ENCODE results near the gene MYO1D.

The MYO1D gene

DNA sequence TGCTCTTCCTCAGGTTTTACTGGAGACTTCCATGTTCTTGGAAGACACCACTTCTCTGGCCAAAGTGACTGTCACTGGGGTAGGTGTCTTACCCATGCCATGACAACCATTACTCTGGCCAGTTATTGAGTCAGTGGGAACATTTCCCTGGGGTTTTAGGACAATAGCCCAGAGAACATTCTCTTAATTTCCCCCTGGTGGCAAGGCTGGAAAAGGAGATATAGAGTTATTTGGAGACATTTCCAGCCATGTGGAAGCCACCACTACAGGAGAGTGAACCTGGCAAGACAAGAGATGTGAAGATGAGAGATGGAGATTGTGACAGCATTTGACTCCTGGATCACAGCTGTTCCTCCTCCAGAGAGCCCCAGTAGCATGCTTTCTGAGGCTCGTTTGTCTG lies 283.9 kb downstream of the MYO1D start:
- Histone ChIP-seq H3K4me1 (ENCODE audit: control insufficient read depth in 5 of 5, insufficient read depth in 5 of 5, low read length in 5 of 5) (no peaks in the 10 kb centered on the region), H3K9ac (ENCODE audit: low read length in 5 of 5) (no peak overlapping the region), H3K9me3 (ENCODE audit: control insufficient read depth in 5 of 5, low read length in 5 of 5) (no peaks in the 10 kb centered on the region), H3K27ac (ENCODE audit: low read depth, low read length) (no peak overlapping the region), H3K36me3 (ENCODE audit: control insufficient read depth in 5 of 5, insufficient read depth in 5 of 5, low read length in 5 of 5) (no peaks in the 10 kb centered on the region), H3K27me3 (ENCODE audit: control insufficient read depth in 5 of 5, insufficient read depth in 4 of 5, low read length in 5 of 5) (no peaks in the 10 kb centered on the region), H3K4me3 (ENCODE audit: low read depth in 1 of 5, low read length in 5 of 5) (no peak overlapping the region)

DNA sequence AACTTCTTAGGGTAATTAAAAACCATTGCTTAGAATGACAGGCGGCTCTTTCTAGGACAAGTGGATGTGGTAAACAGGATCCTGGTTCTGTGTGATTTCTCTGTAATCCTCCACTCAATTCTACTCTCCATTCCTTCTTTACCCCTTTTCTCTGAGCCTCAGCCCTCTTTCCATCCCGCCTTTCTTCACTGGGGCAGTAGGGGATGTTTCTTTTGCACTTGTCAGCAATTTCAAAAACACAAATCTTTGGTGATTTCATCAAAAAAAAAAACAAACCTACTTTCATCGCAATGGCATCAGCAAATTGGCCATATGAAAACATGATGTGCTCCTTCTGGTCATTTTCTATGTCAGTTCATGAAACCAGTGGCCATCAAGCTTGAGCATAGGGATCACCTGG lies 285.5 kb downstream of the MYO1D start:
- Histone ChIP-seq H3K4me3 (ENCODE audit: low read depth in 1 of 5, low read length in 5 of 5) (no peak overlapping the region), H3K9ac (ENCODE audit: low read length in 5 of 5) (no peak overlapping the region), H3K9me3 (ENCODE audit: control insufficient read depth in 5 of 5, low read length in 5 of 5) (no peaks in the 10 kb centered on the region), H3K36me3 (ENCODE audit: control insufficient read depth in 5 of 5, insufficient read depth in 5 of 5, low read length in 5 of 5) (no peaks in the 10 kb centered on the region), H3K27ac (ENCODE audit: low read depth, low read length) (no peak overlapping the region), H3K4me1 (ENCODE audit: control insufficient read depth in 5 of 5, insufficient read depth in 5 of 5, low read length in 5 of 5) (no peaks in the 10 kb centered on the region), H3K27me3 (ENCODE audit: control insufficient read depth in 5 of 5, insufficient read depth in 4 of 5, low read length in 5 of 5) (no peaks in the 10 kb centered on the region)

- H3K4me1 ChIP-seq (ENCODE audit: control insufficient read depth in 5 of 5, insufficient read depth in 5 of 5, low read length in 5 of 5) = no peaks in the 10 kb centered on the region
- no peak overlapping the region for H3K27ac ChIP-seq (ENCODE audit: low read depth, low read length)
- no peaks in the 10 kb centered on the region for H3K27me3 ChIP-seq (ENCODE audit: control insufficient read depth in 5 of 5, insufficient read depth in 4 of 5, low read length in 5 of 5)
- no peaks in the 10 kb centered on the region for H3K9me3 ChIP-seq (ENCODE audit: control insufficient read depth in 5 of 5, low read length in 5 of 5)
- no peak overlapping the region for H3K4me3 ChIP-seq (ENCODE audit: low read depth in 1 of 5, low read length in 5 of 5)
- H3K36me3 ChIP-seq (ENCODE audit: control insufficient read depth in 5 of 5, insufficient read depth in 5 of 5, low read length in 5 of 5) = no peaks in the 10 kb centered on the region
- H3K9ac ChIP-seq (ENCODE audit: low read length in 5 of 5) = no peak overlapping the region
These were observed 285.9 kb downstream of the MYO1D start for GRCh38 chr17:32590974-32591373.

GRCh38 chr17:32588982-32589381 lies 287.9 kb downstream of the MYO1D start:
- Histone ChIP-seq H3K4me3 (ENCODE audit: low read depth in 1 of 5, low read length in 5 of 5) (no peak overlapping the region), H3K27me3 (ENCODE audit: control insufficient read depth in 5 of 5, insufficient read depth in 4 of 5, low read length in 5 of 5) (no peaks in the 10 kb centered on the region), H3K9ac (ENCODE audit: low read length in 5 of 5) (no peak overlapping the region)

GRCh38 chr17:32588135-32588534 lies 288.8 kb downstream of the MYO1D start:
- Histone ChIP-seq H3K9ac (ENCODE audit: low read length in 5 of 5) (no peak overlapping the region), H3K4me1 (ENCODE audit: control insufficient read depth in 5 of 5, insufficient read depth in 5 of 5, low read length in 5 of 5) (no peaks in the 10 kb centered on the region), H3K4me3 (ENCODE audit: low read depth in 1 of 5, low read length in 5 of 5) (no peak overlapping the region), H3K9me3 (ENCODE audit: control insufficient read depth in 5 of 5, low read length in 5 of 5) (peaks cover 0 to 8% (median 2%) of the 10 kb centered on the region in 5 donors), H3K36me3 (ENCODE audit: control insufficient read depth in 5 of 5, insufficient read depth in 5 of 5, low read length in 5 of 5) (no peaks in the 10 kb centered on the region), H3K27ac (ENCODE audit: low read depth, low read length) (no peak overlapping the region), H3K27me3 (ENCODE audit: control insufficient read depth in 5 of 5, insufficient read depth in 4 of 5, low read length in 5 of 5) (no peaks in the 10 kb centered on the region)

More at GRCh38 chr17:32588982-32589381, 287.9 kb downstream of the MYO1D start:
- no peaks in the 10 kb centered on the region for H3K4me1 ChIP-seq (ENCODE audit: control insufficient read depth in 5 of 5, insufficient read depth in 5 of 5, low read length in 5 of 5)
- H3K36me3 ChIP-seq (ENCODE audit: control insufficient read depth in 5 of 5, insufficient read depth in 5 of 5, low read length in 5 of 5) = no peaks in the 10 kb centered on the region
- H3K27ac ChIP-seq (ENCODE audit: low read depth, low read length) = no peak overlapping the region
- peaks cover 0 to 2% (median 0%) of the 10 kb centered on the region in 5 donors for H3K9me3 ChIP-seq (ENCODE audit: control insufficient read depth in 5 of 5, low read length in 5 of 5)

GRCh38 chr17:32586666-32587065 lies 290.3 kb downstream of the MYO1D start:
- Histone ChIP-seq H3K4me3 (ENCODE audit: low read depth in 1 of 5, low read length in 5 of 5) (no peak overlapping the region), H3K9me3 (ENCODE audit: control insufficient read depth in 5 of 5, low read length in 5 of 5) (peaks cover 0 to 17% (median 5%) of the 10 kb centered on the region in 5 donors), H3K4me1 (ENCODE audit: control insufficient read depth in 5 of 5, insufficient read depth in 5 of 5, low read length in 5 of 5) (no peaks in the 10 kb centered on the region), H3K27me3 (ENCODE audit: control insufficient read depth in 5 of 5, insufficient read depth in 4 of 5, low read length in 5 of 5) (no peaks in the 10 kb centered on the region), H3K9ac (ENCODE audit: low read length in 5 of 5) (no peak overlapping the region), H3K36me3 (ENCODE audit: control insufficient read depth in 5 of 5, insufficient read depth in 5 of 5, low read length in 5 of 5) (no peaks in the 10 kb centered on the region), H3K27ac (ENCODE audit: low read depth, low read length) (no peak overlapping the region)

- Histone ChIP-seq H3K27ac (ENCODE audit: low read depth, low read length) (no peak overlapping the region), H3K9ac (ENCODE audit: low read length in 5 of 5) (no peak overlapping the region), H3K36me3 (ENCODE audit: control insufficient read depth in 5 of 5, insufficient read depth in 5 of 5, low read length in 5 of 5) (no peaks in the 10 kb centered on the region), H3K27me3 (ENCODE audit: control insufficient read depth in 5 of 5, insufficient read depth in 4 of 5, low read length in 5 of 5) (no peaks in the 10 kb centered on the region), H3K4me3 (ENCODE audit: low read depth in 1 of 5, low read length in 5 of 5) (no peak overlapping the region), H3K9me3 (ENCODE audit: control insufficient read depth in 5 of 5, low read length in 5 of 5) (peaks cover 0 to 28% (median 11%) of the 10 kb centered on the region in 5 donors), H3K4me1 (ENCODE audit: control insufficient read depth in 5 of 5, insufficient read depth in 5 of 5, low read length in 5 of 5) (no peaks in the 10 kb centered on the region)
These were observed 292.1 kb downstream of the MYO1D start for GRCh38 chr17:32584792-32585191.

GRCh38 chr17:32583053-32583452 lies 293.9 kb downstream of the MYO1D start:
- Histone ChIP-seq H3K36me3 (ENCODE audit: control insufficient read depth in 5 of 5, insufficient read depth in 5 of 5, low read length in 5 of 5) (no peaks in the 10 kb centered on the region), H3K9ac (ENCODE audit: low read length in 5 of 5) (no peak overlapping the region), H3K27ac (ENCODE audit: low read depth, low read length) (no peak overlapping the region), H3K4me3 (ENCODE audit: low read depth in 1 of 5, low read length in 5 of 5) (no peak overlapping the region), H3K9me3 (ENCODE audit: control insufficient read depth in 5 of 5, low read length in 5 of 5) (peaks cover 0 to 28% (median 11%) of the 10 kb centered on the region in 5 donors), H3K27me3 (ENCODE audit: control insufficient read depth in 5 of 5, insufficient read depth in 4 of 5, low read length in 5 of 5) (no peaks in the 10 kb centered on the region), H3K4me1 (ENCODE audit: control insufficient read depth in 5 of 5, insufficient read depth in 5 of 5, low read length in 5 of 5) (no peaks in the 10 kb centered on the region)

- no peaks in the 10 kb centered on the region for H3K27me3 ChIP-seq (ENCODE audit: control insufficient read depth in 5 of 5, insufficient read depth in 4 of 5, low read length in 5 of 5)
- peaks cover 0 to 4% (median 4%) of the 10 kb centered on the region in 5 donors for H3K9me3 ChIP-seq (ENCODE audit: control insufficient read depth in 5 of 5, low read length in 5 of 5)
- H3K9ac ChIP-seq (ENCODE audit: low read length in 5 of 5) = no peak overlapping the region
- H3K4me3 ChIP-seq (ENCODE audit: low read depth in 1 of 5, low read length in 5 of 5) = no peak overlapping the region
- no peaks in the 10 kb centered on the region for H3K36me3 ChIP-seq (ENCODE audit: control insufficient read depth in 5 of 5, insufficient read depth in 5 of 5, low read length in 5 of 5)
- H3K27ac ChIP-seq (ENCODE audit: low read depth, low read length) = no peak overlapping the region
- H3K4me1 ChIP-seq (ENCODE audit: control insufficient read depth in 5 of 5, insufficient read depth in 5 of 5, low read length in 5 of 5) = no peaks in the 10 kb centered on the region
These were observed 301.1 kb downstream of the MYO1D start for GRCh38 chr17:32575852-32576251.

GRCh38 chr17:32570081-32570396 lies 306.9 kb downstream of the MYO1D start:
- Histone ChIP-seq H3K9ac (ENCODE audit: low read length in 5 of 5) (no peak overlapping the region), H3K27ac (ENCODE audit: low read depth, low read length) (no peak overlapping the region), H3K4me1 (ENCODE audit: control insufficient read depth in 5 of 5, insufficient read depth in 5 of 5, low read length in 5 of 5) (no peaks in the 10 kb centered on the region), H3K9me3 (ENCODE audit: control insufficient read depth in 5 of 5, low read length in 5 of 5) (no peaks in the 10 kb centered on the region), H3K27me3 (ENCODE audit: control insufficient read depth in 5 of 5, insufficient read depth in 4 of 5, low read length in 5 of 5) (no peaks in the 10 kb centered on the region), H3K36me3 (ENCODE audit: control insufficient read depth in 5 of 5, insufficient read depth in 5 of 5, low read length in 5 of 5) (peaks cover 0 to 13% (median 4%) of the 10 kb centered on the region in 5 donors), H3K4me3 (ENCODE audit: low read depth in 1 of 5, low read length in 5 of 5) (no peak overlapping the region)
